Tibial artery (tissue), 4 donors: ENCODE measurements around the gene VAV2.
A peak's percentile ranks its signal among the peaks of the same experiment; 100 is the strongest.

Source experiments
- DNase-seq, 2 donors: peaks; one replicate each; pipeline ENCODE4 v3.0.0-alpha.2; 2019
- H3K27ac ChIP-seq, 2 donors: fragments of 200-600 bp; sonication (generic) in 1 of 2; 1 replicate in 1 of 2; 2 replicates in 1 of 2; pipeline ENCODE4 v1.5.1; 2018 to 2019; ENCODE audit warnings: mild to moderate bottlenecking in 1 of 2
- H3K27me3 ChIP-seq, 2 donors: fragments of 200-600 bp; sonication (generic) in 1 of 2; one replicate each; pipeline versions ENCODE4 v1.5.1 to v1.6.0; 2016 to 2019
- H3K36me3 ChIP-seq, 3 donors: fragments of 200-600 bp; sonication (generic) in 2 of 3; one replicate each; pipeline ENCODE4 v1.5.1; 2016 to 2019; ENCODE audit warnings: mild to moderate bottlenecking in 2 of 3
- H3K4me1 ChIP-seq, 4 donors: fragments of 200-600 bp; sonication (generic) in 2 of 4; 1 replicate in 3 of 4; 2 replicates in 1 of 4; pipeline ENCODE4 v1.5.1; 2016 to 2019
- H3K4me3 ChIP-seq, 2 donors: fragments of 200-600 bp; sonication (generic) in 1 of 2; 1 replicate in 1 of 2; 2 replicates in 1 of 2; pipeline ENCODE4 v1.5.1; 2018 to 2019; ENCODE audit warnings: mild to moderate bottlenecking in 2 of 2
- H3K9me3 ChIP-seq, 3 donors: fragments of 200-600 bp; sonication (generic) in 1 of 3; one replicate each; pipeline ENCODE4 v1.5.1; 2016 to 2019
- CTCF ChIP-seq, 2 experiments: fragments of 200-600 bp in 1 of 2; fragments of 450-650 bp in 1 of 2; IDR thresholded peaks; one replicate each; pipeline ENCODE4 v1.5.1; 2017 to 2019; ENCODE audit warnings: antibody characterized with exemption in 2 of 2, mild to moderate bottlenecking in 1 of 2, moderate library complexity in 1 of 2
- intact Hi-C: fragments of 100-400 bp; cut with DNase I; formaldehyde crosslinking; loops from one replicate; pipeline ENCODE4 v1.15.0; 2023; ENCODE audit warnings: low total_unique reads

The VAV2 gene

GRCh38 chr9:133786371-133786753, 205.8 kb downstream of the VAV2 start:
- TF ChIP-seq CTCF (IDR thresholded peaks at IDR 0.05), result no peak
- Histone ChIP-seq H3K36me3 (peaks cover 0 to 35% (median 24%) of the 10 kb centered on the region in 3 donors), H3K4me3 (no peak overlapping the region), H3K27me3 (no peaks in the 10 kb centered on the region), H3K4me1 (peaks cover 0 to 11% (median 0%) of the 10 kb centered on the region in 4 donors), H3K9me3 (no peaks in the 10 kb centered on the region), H3K27ac (no peak overlapping the region)
- DNase-seq, result no peak
- intact Hi-C loops, result no loop called here

- intact Hi-C loops, result no loop called here
- DNase-seq, result no peak
- no peak for TF ChIP-seq CTCF (IDR thresholded peaks at IDR 0.05)
- peaks cover 0 to 30% (median 20%) of the 10 kb centered on the region in 3 donors for H3K36me3 ChIP-seq
- no peak overlapping the region for H3K4me3 ChIP-seq
- H3K9me3 ChIP-seq, result no peaks in the 10 kb centered on the region
- H3K4me1 ChIP-seq, result peaks cover 0 to 11% (median 0%) of the 10 kb centered on the region in 4 donors
- H3K27me3 ChIP-seq, result no peaks in the 10 kb centered on the region
- H3K27ac ChIP-seq, result no peak overlapping the region
Measured at GRCh38 chr9:133785753-133786370, 206.3 kb downstream of the VAV2 start.

GRCh38 chr9:133784731-133785561, 207.2 kb downstream of the VAV2 start:
- intact Hi-C loops, result no loop called here
- TF ChIP-seq CTCF (IDR thresholded peaks at IDR 0.05), result no peak
- H3K9me3 ChIP-seq, result no peaks in the 10 kb centered on the region
- H3K27ac ChIP-seq, result no peak overlapping the region
- H3K27me3 ChIP-seq, result no peaks in the 10 kb centered on the region
- H3K4me1 ChIP-seq, result peaks cover 0 to 11% (median 0%) of the 10 kb centered on the region in 4 donors
- no peak for DNase-seq
- H3K36me3 ChIP-seq, result peaks cover 0 to 23% (median 12%) of the 10 kb centered on the region in 3 donors
- H3K4me3 ChIP-seq, result no peak overlapping the region

- Histone ChIP-seq H3K4me3 (no peak overlapping the region), H3K9me3 (no peaks in the 10 kb centered on the region), H3K27ac (no peak overlapping the region), H3K4me1 (peaks cover 0 to 11% (median 0%) of the 10 kb centered on the region in 4 donors), H3K27me3 (no peaks in the 10 kb centered on the region), H3K36me3 (peaks cover 0 to 30% (median 10%) of the 10 kb centered on the region in 3 donors)
- no peak for TF ChIP-seq CTCF (IDR thresholded peaks at IDR 0.05)
- no peak for DNase-seq
- intact Hi-C loops, result no loop called here
Measured at GRCh38 chr9:133783331-133783731, 208.8 kb downstream of the VAV2 start.

- no peak overlapping the region for H3K4me3 ChIP-seq
- no peak overlapping the region for H3K27ac ChIP-seq
- H3K27me3 ChIP-seq, result no peaks in the 10 kb centered on the region
- peak in 1 of 2 donors; percentile 65 for DNase-seq
- TF ChIP-seq CTCF (IDR thresholded peaks at IDR 0.05), result peak; percentile 60 to 73
- intact Hi-C loops, result no loop called here
- H3K36me3 ChIP-seq, result peaks cover 0 to 38% (median 17%) of the 10 kb centered on the region in 3 donors
- H3K9me3 ChIP-seq, result no peaks in the 10 kb centered on the region
- peaks cover 0 to 4% (median under 1%) of the 10 kb centered on the region in 4 donors for H3K4me1 ChIP-seq
Measured at GRCh38 chr9:133782157-133783130, 209.7 kb downstream of the VAV2 start.
